Skin epidermis (tissue), 12 donors: ENCODE results near the gene TGFB2.

ENCODE experiments used
- H3K27ac ChIP-seq, 21 experiments: fragments of 200-600 bp; sonication (generic) in 11 of 21; one replicate each; pipeline ENCODE4 v1.5.0; 2020; ENCODE audit warnings: mild to moderate bottlenecking in 3 of 21, inconsistent platforms in 2 of 21, moderate library complexity in 2 of 21
- H3K4me3 ChIP-seq, 7 experiments: fragments of 200-600 bp; sonication (generic) in 2 of 7; one replicate each; pipeline ENCODE4 v1.5.0; 2020; ENCODE audit warnings: inconsistent platforms in 2 of 7, mild to moderate bottlenecking in 2 of 7, moderate library complexity in 1 of 7

TGFB2 gene

GRCh38 chr1:218444173-218444572 is 99.0 kb downstream of the TGFB2 start:
- no peak overlapping the region for H3K27ac ChIP-seq
- H3K4me3 ChIP-seq, result no peak overlapping the region

DNA sequence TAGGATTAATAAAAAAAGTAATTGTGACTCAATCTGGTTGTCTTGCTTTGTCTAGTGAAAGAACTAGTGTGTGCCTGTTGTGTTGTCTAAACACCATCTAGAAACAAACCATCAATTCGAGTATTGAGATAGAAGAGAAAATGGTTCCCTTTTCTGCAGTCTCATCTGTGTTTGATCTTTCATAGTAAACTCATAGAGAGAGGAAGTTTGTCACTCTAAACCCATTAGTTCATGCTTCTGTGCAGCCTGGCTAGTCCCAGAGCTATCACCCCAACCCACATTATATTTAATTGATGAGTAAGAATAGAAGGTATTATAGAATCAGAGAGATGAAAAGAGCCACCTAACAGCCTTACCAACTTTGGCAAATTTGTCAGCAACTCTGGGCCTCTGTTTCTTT is 99.5 kb downstream of the TGFB2 start:
- no peak overlapping the region for H3K27ac ChIP-seq
- H3K4me3 ChIP-seq, result no peak overlapping the region

- Histone ChIP-seq H3K4me3 (no peak overlapping the region), H3K27ac (peak overlapping the region in 2 of 21 experiments; percentile 25 to 34)
These were observed 102.0 kb downstream of the TGFB2 start for GRCh38 chr1:218447010-218447689.

DNA sequence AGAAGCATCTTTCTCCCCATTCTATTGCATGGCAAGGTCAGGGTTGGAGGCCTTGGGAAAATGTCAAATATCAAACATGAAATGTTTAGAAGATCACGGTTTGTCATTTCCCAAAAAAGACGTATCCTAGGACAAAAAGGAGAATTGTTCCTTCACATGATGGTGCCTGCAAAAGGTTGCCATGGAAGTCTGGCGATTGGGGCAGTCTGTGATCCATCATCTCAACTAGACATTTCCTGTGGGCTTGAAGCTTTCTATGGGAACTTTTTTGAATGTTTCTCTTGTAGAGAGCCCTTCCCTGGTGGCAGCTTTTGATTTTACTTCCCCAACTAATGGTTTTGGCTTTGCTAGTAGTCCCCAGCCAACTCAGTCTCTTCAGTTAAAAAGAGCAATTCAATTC is 106.3 kb downstream of the TGFB2 start:
- H3K4me3 ChIP-seq, result no peak overlapping the region
- no peak overlapping the region for H3K27ac ChIP-seq

DNA sequence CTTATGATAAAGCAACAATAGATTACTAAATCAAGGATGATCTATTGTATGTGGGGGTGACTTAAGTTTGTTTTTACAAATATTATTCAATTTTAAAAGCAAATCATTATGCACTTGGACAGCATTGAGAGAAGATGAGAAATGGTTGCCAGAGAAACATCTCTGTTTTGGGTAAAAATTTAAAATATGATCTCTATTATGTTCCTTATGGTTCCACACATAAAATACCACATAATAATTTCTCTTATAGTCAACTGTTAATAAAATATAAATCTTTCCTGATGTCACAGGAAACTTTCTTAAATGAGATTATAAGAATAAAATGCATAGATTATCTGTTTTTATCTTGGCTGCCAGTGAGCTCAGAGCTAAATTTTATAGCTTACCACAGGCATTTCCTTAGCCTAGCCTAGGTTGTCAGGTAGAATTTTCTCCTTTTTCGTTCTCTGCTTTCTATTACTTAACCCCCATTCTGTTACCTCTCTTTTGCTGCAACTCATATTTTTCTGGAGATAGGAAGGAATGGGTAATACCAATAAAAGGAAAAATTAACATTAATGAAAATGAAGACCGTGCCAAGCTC is 109.7 kb downstream of the TGFB2 start:
- H3K27ac ChIP-seq, result no peak overlapping the region
- no peak overlapping the region for H3K4me3 ChIP-seq

GRCh38 chr1:218456444-218456843 is 111.3 kb downstream of the TGFB2 start:
- Histone ChIP-seq H3K27ac (no peak overlapping the region), H3K4me3 (no peak overlapping the region)

DNA sequence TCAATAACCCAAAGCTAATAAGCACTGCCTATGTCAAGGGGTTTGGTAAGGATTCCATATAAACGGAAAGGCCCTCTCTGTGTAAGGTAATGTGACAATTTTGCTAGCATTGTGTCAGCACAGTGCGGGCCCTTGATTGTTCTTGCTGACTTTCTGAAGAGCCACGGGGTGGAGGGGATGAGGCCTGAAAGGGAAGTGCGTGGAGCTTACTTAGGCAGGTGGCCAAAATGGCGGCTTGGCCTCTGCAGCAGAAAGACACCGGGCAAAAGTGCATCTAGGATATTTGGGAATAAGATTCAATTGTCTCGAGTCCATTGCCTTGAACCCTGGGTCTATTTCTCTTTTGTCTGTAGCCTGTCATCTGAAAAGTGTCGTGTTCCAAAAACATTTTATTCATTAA is 114.3 kb downstream of the TGFB2 start:
- peak overlapping the region in 12 of 21 experiments; percentile 6 to 68 (median 36) for H3K27ac ChIP-seq
- no peak overlapping the region for H3K4me3 ChIP-seq

DNA sequence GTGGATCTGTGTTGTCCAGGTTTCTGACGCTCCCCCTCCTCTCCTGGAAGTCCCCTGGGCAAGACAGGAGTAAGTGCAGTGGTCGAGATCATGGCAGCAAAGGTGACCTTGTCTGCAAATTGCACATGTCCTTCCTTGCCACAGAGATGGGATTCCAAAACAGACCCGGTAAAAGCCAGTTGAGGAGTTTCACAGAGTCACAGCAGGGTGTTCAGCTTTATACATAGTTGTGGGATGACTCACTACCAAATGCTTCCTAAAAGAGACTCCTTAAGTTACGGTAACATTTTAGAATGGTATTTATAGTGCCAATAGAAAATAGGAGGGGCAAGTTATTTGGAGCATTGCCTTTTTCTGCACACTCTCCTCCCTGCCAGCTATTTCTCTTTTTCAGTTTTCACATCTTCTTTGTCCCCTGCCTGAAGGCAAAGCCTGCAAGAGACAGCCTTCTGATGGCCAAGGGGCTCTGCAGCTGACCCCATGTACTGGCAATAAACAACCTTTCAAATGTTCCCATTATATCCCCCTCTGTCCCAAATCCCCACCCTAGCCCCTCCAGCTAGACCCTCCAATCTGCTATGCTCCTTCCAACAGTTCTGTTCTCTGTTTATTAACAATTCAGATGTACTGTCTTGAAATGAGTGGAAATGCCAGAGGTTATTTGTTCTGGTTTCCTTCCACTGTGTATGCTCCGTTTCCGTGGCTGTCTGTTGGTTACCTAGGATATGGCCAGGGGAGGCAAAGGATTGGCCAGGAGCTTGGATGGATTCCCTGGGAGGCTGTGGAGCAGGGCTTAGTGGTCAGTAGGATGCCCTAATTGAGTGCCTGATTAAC is 115.0 kb downstream of the TGFB2 start:
- Histone ChIP-seq H3K27ac (peak overlapping the region in 14 of 21 experiments; percentile 3 to 68 (median 32)), H3K4me3 (no peak overlapping the region)

GRCh38 chr1:218461351-218461750 is 116.2 kb downstream of the TGFB2 start:
- Histone ChIP-seq H3K27ac (no peak overlapping the region), H3K4me3 (no peak overlapping the region)

- H3K4me3 ChIP-seq, result no peak overlapping the region
- peak overlapping the region in 3 of 21 experiments; percentile 61 to 76 (median 72) for H3K27ac ChIP-seq
These were observed 117.0 kb downstream of the TGFB2 start for GRCh38 chr1:218462116-218462515.

GRCh38 chr1:218462587-218462986 is 117.5 kb downstream of the TGFB2 start:
- H3K4me3 ChIP-seq, result no peak overlapping the region

DNA sequence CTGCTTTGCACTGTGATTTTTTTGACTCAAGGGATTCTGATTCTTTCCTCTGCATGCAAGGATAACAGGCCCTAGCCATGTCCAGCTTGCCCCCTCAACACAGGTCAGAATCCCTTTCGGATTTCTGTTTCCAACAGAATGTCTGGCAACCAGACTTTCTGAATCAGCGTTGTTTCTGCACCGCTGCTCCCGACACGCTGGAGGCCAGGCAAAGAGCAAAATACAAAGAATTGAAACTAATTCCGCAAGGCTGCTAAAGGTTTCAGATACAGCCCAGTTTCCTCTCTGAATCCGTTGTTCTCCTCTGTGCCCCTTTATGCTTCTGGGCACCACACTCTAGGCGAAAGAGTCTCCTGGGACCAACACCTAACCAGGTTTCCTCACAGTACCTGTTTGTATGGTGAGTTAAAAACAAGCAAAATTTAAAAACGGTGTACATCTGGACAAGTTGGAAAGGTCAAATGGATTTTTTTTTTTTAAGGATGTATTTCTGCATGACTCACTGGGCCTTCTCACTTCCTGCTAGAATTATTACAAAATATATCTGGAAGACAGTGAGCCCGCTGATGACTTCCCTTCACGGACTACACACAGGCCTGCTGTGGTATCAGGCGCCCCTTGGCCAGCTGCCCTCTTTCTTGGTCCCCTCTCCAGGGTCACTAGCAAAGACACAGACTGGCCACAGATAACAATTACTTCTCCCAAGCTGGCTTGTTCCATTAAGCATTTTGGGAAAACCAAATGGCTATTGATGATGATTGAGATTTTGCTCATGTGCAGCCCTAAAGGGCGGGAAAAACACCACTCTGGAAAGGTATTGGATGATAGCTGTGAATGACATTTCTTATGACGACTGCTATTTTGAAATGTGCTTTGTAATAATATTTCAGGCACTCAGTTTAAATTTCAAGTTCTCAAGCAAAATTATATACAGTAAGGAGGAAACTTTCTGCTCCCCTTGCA is 118.3 kb downstream of the TGFB2 start:
- H3K27ac ChIP-seq, result peak overlapping the region in 18 of 21 experiments; percentile 10 to 85 (median 62)
- H3K4me3 ChIP-seq, result no peak overlapping the region

More at GRCh38 chr1:218462587-218462986, 117.5 kb downstream of the TGFB2 start:
- peak overlapping the region in 18 of 21 experiments; percentile 1 to 85 (median 62) for H3K27ac ChIP-seq

GRCh38 chr1:218464871-218465270 is 119.7 kb downstream of the TGFB2 start:
- Histone ChIP-seq H3K27ac (peak overlapping the region in 3 of 21 experiments; percentile 16 to 76 (median 38)), H3K4me3 (no peak overlapping the region)

DNA sequence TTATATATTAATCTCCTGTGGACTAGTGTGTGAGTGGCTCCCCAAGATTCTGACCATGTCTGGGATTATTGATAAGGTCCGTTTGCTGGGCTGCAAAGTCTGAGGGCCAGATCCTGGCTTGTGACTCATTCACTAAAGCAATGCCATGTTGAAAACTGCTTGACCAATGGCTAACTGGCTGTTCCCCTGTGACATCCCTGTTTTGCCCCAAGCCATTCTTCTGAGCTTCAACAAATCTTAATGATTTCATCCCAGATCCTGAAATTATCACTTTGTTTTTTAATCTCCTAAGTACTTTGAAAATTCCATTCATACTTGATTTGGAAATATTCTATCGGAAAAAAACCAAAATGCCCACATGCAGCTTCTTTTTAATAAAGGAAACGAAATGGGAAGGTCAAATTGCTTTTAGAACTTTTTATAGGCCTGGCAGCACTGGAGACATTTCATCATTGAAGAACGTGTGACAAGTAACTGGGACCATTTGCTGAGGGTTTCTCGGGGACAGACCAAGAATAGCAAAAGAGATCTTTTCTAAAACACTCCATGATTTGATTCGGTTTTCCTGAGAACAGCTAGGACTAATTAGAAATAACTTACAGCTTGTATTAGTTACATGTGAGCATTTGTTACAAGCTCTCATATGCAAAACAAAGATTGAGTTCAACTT is 121.3 kb downstream of the TGFB2 start:
- peak overlapping the region in 5 of 21 experiments; percentile 4 to 59 (median 25) for H3K27ac ChIP-seq
- H3K4me3 ChIP-seq, result no peak overlapping the region

DNA sequence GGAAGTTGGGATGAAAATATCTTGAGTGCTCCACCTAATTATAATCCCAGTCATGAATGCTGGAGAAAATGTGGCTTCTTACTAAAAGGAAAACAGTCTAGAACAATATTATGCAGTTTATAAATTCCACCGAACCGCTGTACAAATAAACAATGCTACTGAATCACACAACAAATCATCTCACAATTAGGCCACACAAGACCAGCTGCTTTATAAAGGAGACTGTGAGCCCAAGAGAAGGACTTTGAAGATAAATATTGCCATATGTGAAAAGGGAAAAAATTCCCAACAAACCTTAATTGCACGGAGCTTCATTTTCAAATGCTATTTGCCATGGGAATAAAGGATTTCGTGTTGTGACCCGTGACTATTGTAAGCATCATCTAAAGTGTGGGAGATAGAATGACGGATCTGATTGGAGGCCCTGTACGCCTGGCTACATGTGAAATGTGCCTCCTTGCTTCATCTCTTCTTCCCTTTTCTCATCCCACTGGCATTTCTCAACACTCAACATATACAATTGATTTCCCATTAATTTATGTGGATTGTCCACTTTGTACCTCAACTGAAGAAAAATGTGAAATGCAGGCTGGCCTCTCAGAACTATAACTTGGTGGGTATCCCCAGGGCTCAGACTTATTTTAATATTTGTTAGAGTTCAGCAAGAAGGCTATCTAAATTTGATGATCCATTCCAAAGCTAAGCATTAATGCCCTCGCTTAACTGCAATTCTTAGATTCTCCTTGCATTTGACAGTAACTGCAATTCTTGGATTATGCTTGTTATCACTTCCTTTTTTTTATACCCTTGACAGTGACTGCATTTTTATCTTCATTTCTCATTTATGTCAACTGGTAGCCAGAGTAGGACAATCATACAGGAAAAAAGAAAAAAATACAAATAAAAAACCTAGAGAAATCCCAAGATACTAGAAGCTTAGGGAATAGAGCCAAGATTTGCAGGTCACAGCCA is 122.3 kb downstream of the TGFB2 start:
- H3K27ac ChIP-seq, result peak overlapping the region in 4 of 21 experiments; percentile 22 to 59 (median 46)

DNA sequence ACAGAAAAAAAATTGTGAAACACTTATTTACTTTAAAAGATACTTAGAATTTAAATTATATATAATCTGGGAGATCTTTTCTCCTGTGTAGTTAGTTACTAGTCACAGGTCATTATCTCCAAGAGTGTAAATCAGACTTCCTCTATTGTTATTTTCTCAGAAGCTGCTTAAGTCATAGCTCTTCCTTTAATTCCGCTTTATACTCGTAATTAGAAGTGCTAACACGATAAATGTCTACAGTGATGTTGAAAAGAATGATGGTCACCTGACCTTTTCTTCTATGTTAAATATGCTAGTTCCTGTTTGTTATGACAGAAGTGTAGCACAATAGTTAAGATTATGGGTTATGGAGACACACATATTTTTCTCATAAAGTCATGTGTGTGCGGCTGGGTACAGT is 123.6 kb downstream of the TGFB2 start:
- Histone ChIP-seq H3K27ac (no peak overlapping the region), H3K4me3 (no peak overlapping the region)

More for the DNA sequence above, 122.3 kb downstream of the TGFB2 start:
- no peak overlapping the region for H3K4me3 ChIP-seq

- peak overlapping the region in 1 of 21 experiments; percentile 5 for H3K27ac ChIP-seq
- no peak overlapping the region for H3K4me3 ChIP-seq
These were observed 127.7 kb downstream of the TGFB2 start for GRCh38 chr1:218472885-218473284.

DNA sequence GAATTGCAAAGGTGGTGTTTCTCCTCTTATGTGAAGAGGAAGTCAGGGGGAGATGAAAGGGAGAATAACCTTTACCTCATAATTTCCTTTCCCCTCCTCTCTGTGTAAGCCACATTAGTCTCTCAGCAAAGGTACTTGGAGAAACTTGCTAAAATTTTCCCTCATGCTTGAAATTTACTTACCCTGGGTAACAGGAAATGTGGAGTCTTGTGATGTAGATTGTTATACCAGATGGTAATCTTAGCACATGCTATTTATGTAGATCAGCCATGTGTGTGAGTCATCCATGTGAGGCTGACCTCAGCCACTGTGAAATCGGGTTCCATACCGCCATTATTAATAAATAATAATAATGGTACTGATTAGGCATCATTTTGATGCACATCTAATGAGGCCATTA is 128.4 kb downstream of the TGFB2 start:
- Histone ChIP-seq H3K4me3 (no peak overlapping the region), H3K27ac (no peak overlapping the region)
